ENCODE data around the gene CBLB. TPM values are rescaled to one million over a fixed set of nuclear protein-coding genes. Genes with fewer than 3 reads are reported as not detected.

CBLB gene
- total RNA-seq, 2 experiments from 2014 or later = 24.5 to 38.5 TPM

- Histone ChIP-seq H3K9me3 (ENCODE audit: low read length) (no peaks in the 10 kb centered on the region; the same call in 1 of the 2 replicates), H3K9me2 (ENCODE audit: insufficient read depth, low read length) (no peaks in the 10 kb centered on the region), H3K27ac (ENCODE audit: low read depth, low read length, poor library complexity, severe bottlenecking) (no peak overlapping the region), H3K79me2 (ENCODE audit: insufficient read depth, low read depth, low read length) (peaks cover 9% of the 10 kb centered on the region; the same call in 1 of the 2 replicates), H3K4me3 (ENCODE audit: low read depth, low read length, poor library complexity, severe bottlenecking) (no peak overlapping the region), H3K4me1 (ENCODE audit: insufficient read depth, low read length, poor library complexity, severe bottlenecking) (peaks cover 32% of the 10 kb centered on the region), H3K36me3 (ENCODE audit: insufficient read depth, low read length) (0 out of 2 replicates have a peak, but pooled peaks cover 3% of the 10 kb centered on the region), H3K4me2 (ENCODE audit: low read length) (peak overlapping the region; percentile 42), H4K20me1 (ENCODE audit: insufficient read depth, low read length) (no peaks in the 10 kb centered on the region), H2AFZ (ENCODE audit: low read length) (peak overlapping the region; percentile 12; the same call in 1 of the 2 replicates)
- intact Hi-C loops (cut with micrococcal nuclease; ENCODE audit: unreplicated experiment) = loop anchor here (10.0 kb wide), 1 partner anchor 1287 kb away; no protein-coding TSS in a partner anchor
- no TSS peak for BruUV-seq (replicated peaks)
- POLR2A ChIA-PET = interaction anchor here (1.2 to 2.0 kb wide), 3 partner anchors 9 to 11 kb away, joined by 3 to 15 read pairs (median 5); no protein-coding TSS in a partner anchor
- CTCF ChIA-PET (ENCODE audit: unreplicated experiment) = no interaction called here
- no peak for DNase-seq (ENCODE audit: low spot score)
- no peak for TF ChIP-seq EZH2phosphoT487 (IDR thresholded peaks at IDR 0.05; ENCODE audit: borderline replicate concordance, low read depth, low read length)
- TF ChIP-seq, protein P1, sequence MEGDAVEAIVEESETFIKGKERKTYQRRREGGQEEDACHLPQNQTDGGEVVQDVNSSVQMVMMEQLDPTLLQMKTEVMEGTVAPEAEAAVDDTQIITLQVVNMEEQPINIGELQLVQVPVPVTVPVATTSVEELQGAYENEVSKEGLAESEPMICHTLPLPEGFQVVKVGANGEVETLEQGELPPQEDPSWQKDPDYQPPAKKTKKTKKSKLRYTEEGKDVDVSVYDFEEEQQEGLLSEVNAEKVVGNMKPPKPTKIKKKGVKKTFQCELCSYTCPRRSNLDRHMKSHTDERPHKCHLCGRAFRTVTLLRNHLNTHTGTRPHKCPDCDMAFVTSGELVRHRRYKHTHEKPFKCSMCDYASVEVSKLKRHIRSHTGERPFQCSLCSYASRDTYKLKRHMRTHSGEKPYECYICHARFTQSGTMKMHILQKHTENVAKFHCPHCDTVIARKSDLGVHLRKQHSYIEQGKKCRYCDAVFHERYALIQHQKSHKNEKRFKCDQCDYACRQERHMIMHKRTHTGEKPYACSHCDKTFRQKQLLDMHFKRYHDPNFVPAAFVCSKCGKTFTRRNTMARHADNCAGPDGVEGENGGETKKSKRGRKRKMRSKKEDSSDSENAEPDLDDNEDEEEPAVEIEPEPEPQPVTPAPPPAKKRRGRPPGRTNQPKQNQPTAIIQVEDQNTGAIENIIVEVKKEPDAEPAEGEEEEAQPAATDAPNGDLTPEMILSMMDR (conservative IDR thresholded peaks at IDR 0.05; ENCODE audit: low read length) = no peak
Observed at GRCh38 chr3:105811518-105812193, 57.2 kb downstream of the CBLB start.

GRCh38 chr3:105809208-105809888 lies 59.5 kb downstream of the CBLB start:
- intact Hi-C loops (cut with micrococcal nuclease; ENCODE audit: unreplicated experiment) = no loop called here
- no TSS peak for BruUV-seq (replicated peaks)
- Histone ChIP-seq H3K36me3 (ENCODE audit: insufficient read depth, low read length) (no peaks in the 10 kb centered on the region), H3K4me2 (ENCODE audit: low read length) (peak overlapping the region; percentile 8; the same call in 1 of the 2 replicates), H3K9me3 (ENCODE audit: low read length) (no peaks in the 10 kb centered on the region; the same call in 1 of the 2 replicates), H2AFZ (ENCODE audit: low read length) (no peak overlapping the region), H3K79me2 (ENCODE audit: insufficient read depth, low read depth, low read length) (peaks cover 9% of the 10 kb centered on the region; the same call in 1 of the 2 replicates), H3K9me2 (ENCODE audit: insufficient read depth, low read length) (no peaks in the 10 kb centered on the region), H3K4me3 (ENCODE audit: low read depth, low read length, poor library complexity, severe bottlenecking) (no peak overlapping the region), H3K4me1 (ENCODE audit: insufficient read depth, low read length, poor library complexity, severe bottlenecking) (peaks cover 26% of the 10 kb centered on the region), H3K27ac (ENCODE audit: low read depth, low read length, poor library complexity, severe bottlenecking) (no peak overlapping the region), H4K20me1 (ENCODE audit: insufficient read depth, low read length) (no peaks in the 10 kb centered on the region)
- DNase-seq (ENCODE audit: low spot score) = no peak
- TF ChIP-seq, protein P1 (conservative IDR thresholded peaks at IDR 0.05; ENCODE audit: low read length) = no peak
- no peak for TF ChIP-seq EZH2phosphoT487 (IDR thresholded peaks at IDR 0.05; ENCODE audit: borderline replicate concordance, low read depth, low read length)
- ChIA-PET POLR2A (interaction anchor here (0.6 to 3.3 kb wide), 7 partner anchors 11 to 43 kb away, joined by 3 to 15 read pairs (median 4); no protein-coding TSS in a partner anchor), CTCF (ENCODE audit: unreplicated experiment) (interaction anchor here (0.5 kb wide), 1 partner anchor 9 kb away, joined by 3 read pairs; no protein-coding TSS in a partner anchor)

Data from OCI-LY7 (cell line).